HepG2 (cell line): ENCODE results near the gene CD248. TPM values are rescaled to one million over a fixed set of nuclear protein-coding genes. Genes with fewer than 3 reads are reported as not detected.

Experiments used
- CCAR2 ChIP-seq: fragments of 200-400 bp; formaldehyde crosslinking; optimal IDR thresholded peaks from 2 replicates; pipeline ENCODE3; 2018; ENCODE audit warnings: low read depth, mild to moderate bottlenecking, low read length, moderate library complexity
- CENPBD1 ChIP-seq: sonication (generic); formaldehyde crosslinking; IDR thresholded peaks from 2 replicates; pipeline ENCODE4 v1.8.0; 2022; ENCODE audit warnings: missing genetic modification reagents, low read depth, mild to moderate bottlenecking, borderline replicate concordance
- DMAP1 ChIP-seq: IDR thresholded peaks from 2 replicates; pipeline ENCODE4 v1.6.1; 2016
- HDAC2 ChIP-seq: sonication (generic); formaldehyde crosslinking; IDR thresholded peaks from 2 replicates; pipeline ENCODE4 v1.4.0; 2020; ENCODE audit warnings: missing genetic modification reagents
- HOXA7 ChIP-seq: sonication (generic); formaldehyde crosslinking; IDR thresholded peaks from 2 replicates; pipeline ENCODE4 v1.8.1; 2022; ENCODE audit warnings: mild to moderate bottlenecking, missing genetic modification reagents, moderate library complexity
- ISL2 ChIP-seq: sonication (generic); formaldehyde crosslinking; IDR thresholded peaks from 2 replicates; pipeline ENCODE4 v1.5.0; 2020; ENCODE audit warnings: missing genetic modification reagents
- MATR3 ChIP-seq: sonication (generic); formaldehyde crosslinking; IDR thresholded peaks from 2 replicates; pipeline ENCODE4 v1.4.0; 2020; ENCODE audit warnings: missing genetic modification reagents
- MLX ChIP-seq: IDR thresholded peaks from 2 replicates; pipeline ENCODE4 v1.6.1; 2016
- PAX8 ChIP-seq: sonication (generic); formaldehyde crosslinking; IDR thresholded peaks from 2 replicates; pipeline ENCODE4 v1.8.0; 2022; ENCODE audit warnings: mild to moderate bottlenecking, missing genetic modification reagents, borderline replicate concordance
- SMAD9 ChIP-seq: sonication (generic); formaldehyde crosslinking; IDR thresholded peaks from 2 replicates; pipeline ENCODE4 v1.5.1; 2020; ENCODE audit warnings: mild to moderate bottlenecking, missing genetic modification reagents
- SNAI1 ChIP-seq: sonication (generic); formaldehyde crosslinking; IDR thresholded peaks from 2 replicates; pipeline ENCODE4 v1.5.0; 2020; ENCODE audit warnings: mild to moderate bottlenecking, missing genetic modification reagents, borderline replicate concordance
- SP5 ChIP-seq: IDR thresholded peaks from 2 replicates; pipeline ENCODE4 v1.6.1; 2016; ENCODE audit warnings: low read depth, borderline replicate concordance
- ZFP36L1 ChIP-seq: sonication (generic); formaldehyde crosslinking; IDR thresholded peaks from 2 replicates; pipeline ENCODE4 v1.8.0; 2022; ENCODE audit warnings: mild to moderate bottlenecking, missing genetic modification reagents, moderate library complexity
- ZFP62 ChIP-seq: sonication (generic); formaldehyde crosslinking; IDR thresholded peaks from 2 replicates; pipeline ENCODE4 v1.4.0; 2020; ENCODE audit warnings: missing genetic modification reagents
- ZNF142 ChIP-seq: sonication (generic); formaldehyde crosslinking; IDR thresholded peaks from 2 replicates; pipeline ENCODE4 v1.4.0; 2020; ENCODE audit warnings: missing genetic modification reagents
- ZNF510 ChIP-seq: sonication (generic); formaldehyde crosslinking; IDR thresholded peaks from 2 replicates; pipeline ENCODE4 v1.4.0; 2020; ENCODE audit warnings: low read depth, mild to moderate bottlenecking, missing genetic modification reagents
- ZNF737 ChIP-seq: sonication (generic); formaldehyde crosslinking; IDR thresholded peaks from 2 replicates; pipeline ENCODE4 v1.5.0; 2020; ENCODE audit warnings: missing genetic modification reagents, mild to moderate bottlenecking, borderline replicate concordance
- ZNF740 ChIP-seq: sonication (generic); formaldehyde crosslinking; IDR thresholded peaks from 2 replicates; pipeline ENCODE4 v1.4.0; 2020; ENCODE audit warnings: missing genetic modification reagents
- ZNF850 ChIP-seq: sonication (generic); formaldehyde crosslinking; conservative IDR thresholded peaks from 2 replicates; pipeline ENCODE4 v1.9.0; 2021; ENCODE audit warnings: mild to moderate bottlenecking, missing genetic modification reagents
- polyA plus RNA-seq, 8 experiments: library from polyadenylated mRNA; depleted of rRNA in 3 of 8; stranded (reverse) in 7 of 8; unstranded in 1 of 8; fragments of >200 nt; fragmentation: Illumina TruSeq in 4 of 8; extraction: Trizol in 4 of 8; gene quantifications; 2 replicates each; pipeline versions ENCODE4 v1.2.1 to v1.2.3, GENCODE V29; 2011 to 2016; ENCODE audit warnings: low read depth in 4 of 8, missing spikeins in 1 of 8, mixed read lengths in 1 of 8; ENCODE audit not compliant: insufficient read depth in 1 of 8
- total RNA-seq, 5 experiments: library from RNA; depleted of rRNA; stranded (reverse); fragments of >200 nt; fragmentation: Illumina TruSeq; extraction: Trizol; gene quantifications; 2 replicates each; pipeline ENCODE4 v1.2.3, GENCODE V29; 2016; ENCODE audit warnings: low read depth in 1 of 5
- TF ChIP-seq, protein P1 (sequence below): sonication (generic); formaldehyde crosslinking; IDR thresholded peaks from 2 replicates; pipeline ENCODE4 v1.9.0; 2021; ENCODE audit warnings: missing genetic modification reagents, borderline replicate concordance

CD248 gene
- total and polyA plus RNA-seq, 2 of the 13 experiments (the other 11 are each of a cell fraction or from before 2014, with no cell fraction given), result 0.25 to 0.35 TPM

GRCh38 chr11:66347425-66348276 is 30.8 kb upstream of the CD248 start, which contains the start of gene B4GAT1 (continued):
- TF ChIP-seq PAX8 (CRISPR knock-in tag) (no peak), SMAD9 (CRISPR knock-in tag) (no peak), ZNF740 (CRISPR knock-in tag) (no peak), MLX (0 out of 2 replicates have a peak, but pooled peaks have one; percentile 36), ZFP36L1 (no peak), DMAP1 (CRISPR knock-in tag) (no peak), ZFP62 (CRISPR knock-in tag) (no peak), CENPBD1 (no peak), MATR3 (CRISPR knock-in tag) (no peak), HDAC2 (no peak; the same call in 1 of the 2 replicates), ZNF737 (CRISPR knock-in tag) (no peak), ZNF142 (CRISPR knock-in tag) (peak; percentile 82; the same call in 1 of the 2 replicates), SNAI1 (CRISPR knock-in tag) (no peak), ZNF510 (CRISPR knock-in tag) (no peak), HOXA7 (CRISPR knock-in tag) (no peak), ZNF850 (no peak), ISL2 (CRISPR knock-in tag) (0 out of 2 replicates have a peak, but pooled peaks have one; percentile 22), SP5 (CRISPR knock-in tag) (0 out of 2 replicates have a peak, but pooled peaks have one; percentile 21), CCAR2 (no peak)
- TF ChIP-seq, protein P1, sequence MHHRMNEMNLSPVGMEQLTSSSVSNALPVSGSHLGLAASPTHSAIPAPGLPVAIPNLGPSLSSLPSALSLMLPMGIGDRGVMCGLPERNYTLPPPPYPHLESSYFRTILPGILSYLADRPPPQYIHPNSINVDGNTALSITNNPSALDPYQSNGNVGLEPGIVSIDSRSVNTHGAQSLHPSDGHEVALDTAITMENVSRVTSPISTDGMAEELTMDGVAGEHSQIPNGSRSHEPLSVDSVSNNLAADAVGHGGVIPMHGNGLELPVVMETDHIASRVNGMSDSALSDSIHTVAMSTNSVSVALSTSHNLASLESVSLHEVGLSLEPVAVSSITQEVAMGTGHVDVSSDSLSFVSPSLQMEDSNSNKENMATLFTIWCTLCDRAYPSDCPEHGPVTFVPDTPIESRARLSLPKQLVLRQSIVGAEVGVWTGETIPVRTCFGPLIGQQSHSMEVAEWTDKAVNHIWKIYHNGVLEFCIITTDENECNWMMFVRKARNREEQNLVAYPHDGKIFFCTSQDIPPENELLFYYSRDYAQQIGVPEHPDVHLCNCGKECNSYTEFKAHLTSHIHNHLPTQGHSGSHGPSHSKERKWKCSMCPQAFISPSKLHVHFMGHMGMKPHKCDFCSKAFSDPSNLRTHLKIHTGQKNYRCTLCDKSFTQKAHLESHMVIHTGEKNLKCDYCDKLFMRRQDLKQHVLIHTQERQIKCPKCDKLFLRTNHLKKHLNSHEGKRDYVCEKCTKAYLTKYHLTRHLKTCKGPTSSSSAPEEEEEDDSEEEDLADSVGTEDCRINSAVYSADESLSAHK (CRISPR knock-in tag), result no peak
